GM23248 (cell line): ENCODE results near the gene ZNF787. TPM values are rescaled to one million over a fixed set of nuclear protein-coding genes. Genes with fewer than 3 reads are reported as not detected.
"Not testable (repeated sequence)": the region's sequence is repeated elsewhere in the genome, so short reads cannot be mapped to it uniquely, and the experiment has no call there.

Source experiments
- DNase-seq: peaks from one replicate; pipeline ENCODE4 v3.0.0-alpha.2; 2015
- H2AFZ ChIP-seq: fragments of 200-600 bp; sonication (generic); 2 replicates; pipeline ENCODE4 v1.6.1; 2016; ENCODE audit warnings: antibody characterized with exemption
- H3F3A ChIP-seq: fragments of 200-600 bp; sonication (generic); 2 replicates; pipeline ENCODE4 v1.6.1; 2016; ENCODE audit warnings: mild to moderate bottlenecking, antibody characterized with exemption, mixed run types; ENCODE audit not compliant: insufficient read depth
- H3K27ac ChIP-seq: fragments of 200-600 bp; sonication (generic); 2 replicates; pipeline ENCODE4 v1.5.1; 2016; ENCODE audit warnings: mild to moderate bottlenecking
- H3K27me3 ChIP-seq: fragments of 200-600 bp; sonication (generic); replicated peaks from 2 replicates; pipeline ENCODE4 v1.6.1; 2016; ENCODE audit warnings: mild to moderate bottlenecking; ENCODE audit not compliant: insufficient read depth
- H3K36me3 ChIP-seq: fragments of 200-600 bp; sonication (generic); 2 replicates; pipeline ENCODE4 v1.6.1; 2016; ENCODE audit warnings: low read depth, mild to moderate bottlenecking
- H3K4me1 ChIP-seq: fragments of 200-600 bp; sonication (generic); 2 replicates; pipeline ENCODE4 v1.6.1; 2016; ENCODE audit warnings: mild to moderate bottlenecking; ENCODE audit not compliant: insufficient read depth
- H3K4me2 ChIP-seq: fragments of 200-600 bp; sonication (generic); one replicate; pipeline ENCODE4 v1.6.1; 2016; ENCODE audit warnings: mild to moderate bottlenecking; ENCODE audit not compliant: unreplicated experiment
- H3K4me3 ChIP-seq: fragments of 200-600 bp; sonication (generic); 2 replicates; pipeline ENCODE4 v1.5.1; 2016; ENCODE audit warnings: mild to moderate bottlenecking
- H3K79me2 ChIP-seq: fragments of 200-600 bp; sonication (generic); 2 replicates; pipeline ENCODE4 v1.6.1; 2016; ENCODE audit warnings: mild to moderate bottlenecking; ENCODE audit not compliant: insufficient read depth
- H3K9ac ChIP-seq: fragments of 200-600 bp; sonication (generic); 2 replicates; pipeline ENCODE4 v1.6.1; 2016; ENCODE audit warnings: mild to moderate bottlenecking
- H3K9me2 ChIP-seq: fragments of 200-600 bp; sonication (generic); 2 replicates; pipeline ENCODE4 v1.6.1; 2016; ENCODE audit warnings: mixed run types, mild to moderate bottlenecking, moderate library complexity; ENCODE audit not compliant: insufficient read depth
- H3K9me3 ChIP-seq: fragments of 200-600 bp; sonication (generic); one replicate; pipeline ENCODE4 v1.6.1; 2017; ENCODE audit warnings: low read depth
- H4K20me1 ChIP-seq: fragments of 200-600 bp; sonication (generic); 2 replicates; pipeline ENCODE4 v1.6.0; 2016; ENCODE audit not compliant: insufficient read depth
- EZH2 ChIP-seq: fragments of 200-600 bp; sonication (generic); IDR thresholded peaks from 2 replicates; pipeline ENCODE4 v1.6.1; 2018; ENCODE audit warnings: antibody characterized with exemption, mild to moderate bottlenecking; ENCODE audit not compliant: insufficient read depth, poor library complexity, severe bottlenecking
- EZH2phosphoT487 ChIP-seq: fragments of 200-600 bp; sonication (generic); IDR thresholded peaks from 2 replicates; pipeline ENCODE4 v1.6.1; 2018; ENCODE audit warnings: antibody characterized with exemption, moderate library complexity, mild to moderate bottlenecking, low read depth; ENCODE audit not compliant: insufficient read depth
- WGBS, 2 experiments: methylation state at CpG; one replicate each; pipeline ENCODE4 v1.1.6; 2015 to 2017; ENCODE audit warnings: low lambda C conversion rate in 2 of 2, low coverage in 1 of 2; ENCODE audit errors: missing lambda C conversion rate in 2 of 2; 5-methylcytosine and 5-hydroxymethylcytosine counted together
- in situ Hi-C: fragments of 300-500 bp; cut with MboI; formaldehyde crosslinking; loops from 2 replicates; pipeline ENCODE4 v1.15.0; 2020
- polyA plus RNA-seq: library from polyadenylated mRNA; unstranded; fragments of >200 nt; fragmentation: Nextera tagmentation; extraction: Ambion mirVana; gene quantifications from 2 replicates; pipeline ENCODE4 v1.2.1, GENCODE V29; 2016
- total RNA-seq: library from RNA; depleted of rRNA; stranded (reverse); fragments of >200 nt; shearing (Covaris generic); gene quantifications from 2 replicates; pipeline ENCODE4 v1.2.3, GENCODE V29; 2014

The ZNF787 gene
- total and polyA plus RNA-seq, 2 experiments from 2014 or later, result 1.5 to 19.5 TPM

DNA sequence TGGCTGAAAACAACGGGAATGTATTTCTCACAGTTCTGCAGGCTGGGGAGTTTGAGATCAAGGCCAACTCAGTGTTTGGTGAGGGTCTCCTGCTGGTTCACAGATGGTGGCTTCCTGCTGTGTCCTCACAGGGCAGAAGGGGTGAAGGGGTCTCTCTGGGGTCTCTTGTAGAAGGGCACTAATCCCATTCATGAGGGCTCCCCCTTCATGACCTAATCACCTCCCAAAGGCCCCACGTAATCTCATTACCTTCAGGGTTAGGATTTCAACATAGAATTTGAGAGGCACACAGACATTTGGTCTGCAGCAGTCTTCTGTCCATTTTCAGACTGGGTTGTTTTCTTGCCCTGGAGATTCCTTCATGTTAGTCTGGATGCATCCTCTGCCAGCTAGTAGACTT lies 31.5 kb upstream of the ZNF787 start:
- Histone ChIP-seq H3K27me3 (no peaks in the 10 kb centered on the region), H3K9me3 (no peaks in the 10 kb centered on the region), H2AFZ (no peak overlapping the region), H3K4me2 (no peak overlapping the region), H3K27ac (no peak overlapping the region), H3K9ac (no peak overlapping the region), H3K36me3 (no peaks in the 10 kb centered on the region), H3F3A (no peaks in the 10 kb centered on the region), H3K4me1 (no peaks in the 10 kb centered on the region), H3K9me2 (no peaks in the 10 kb centered on the region), H3K4me3 (no peak overlapping the region), H4K20me1 (no peaks in the 10 kb centered on the region), H3K79me2 (peaks cover 29% of the 10 kb centered on the region)
- in situ Hi-C loops, result no loop called here
- TF ChIP-seq EZH2, result no peak
- TF ChIP-seq EZH2phosphoT487, result no peak
- WGBS, 2 experiments, result 96 to 97% methylated on average over 2 of the region's 2 CpGs
- DNase-seq, result no peak

DNA sequence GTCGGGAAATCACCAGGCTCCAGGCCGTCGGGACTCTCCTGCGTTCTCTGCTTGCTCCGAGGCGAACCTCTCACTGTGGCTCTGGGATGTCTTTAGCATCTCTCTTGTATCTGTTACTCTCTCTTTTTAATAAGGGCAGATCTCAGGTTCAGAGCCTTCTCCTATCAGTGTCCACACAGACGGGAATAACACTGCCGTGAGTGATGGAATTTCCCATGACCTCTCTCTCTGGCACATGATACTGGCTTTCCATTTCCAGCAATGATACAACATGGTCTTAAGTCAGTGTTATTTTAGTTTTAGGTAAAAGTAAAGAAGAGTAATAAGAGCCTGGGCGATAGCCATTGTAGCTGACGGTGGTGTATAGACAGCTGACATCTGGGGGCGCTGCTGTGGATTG lies 29.3 kb upstream of the ZNF787 start:
- H3K9me3 ChIP-seq, result no peaks in the 10 kb centered on the region
- H3K4me1 ChIP-seq, result no peaks in the 10 kb centered on the region
- 88 to 91% methylated on average over 11 of the region's 11 CpGs for WGBS, 2 experiments
- peaks cover 32% of the 10 kb centered on the region for H3K79me2 ChIP-seq
- no peak overlapping the region for H3K4me2 ChIP-seq
- DNase-seq, result no peak
- H3K4me3 ChIP-seq, result no peak overlapping the region
- no peaks in the 10 kb centered on the region for H3F3A ChIP-seq
- no peaks in the 10 kb centered on the region for H3K9me2 ChIP-seq
- H3K9ac ChIP-seq, result no peak overlapping the region
- no peak overlapping the region for H2AFZ ChIP-seq
- no peak overlapping the region for H3K27ac ChIP-seq
- TF ChIP-seq EZH2phosphoT487 (no peak), EZH2 (no peak)
- no peaks in the 10 kb centered on the region for H3K27me3 ChIP-seq
- H3K36me3 ChIP-seq, result no peaks in the 10 kb centered on the region
- in situ Hi-C loops, result no loop called here
- no peaks in the 10 kb centered on the region for H4K20me1 ChIP-seq

DNA sequence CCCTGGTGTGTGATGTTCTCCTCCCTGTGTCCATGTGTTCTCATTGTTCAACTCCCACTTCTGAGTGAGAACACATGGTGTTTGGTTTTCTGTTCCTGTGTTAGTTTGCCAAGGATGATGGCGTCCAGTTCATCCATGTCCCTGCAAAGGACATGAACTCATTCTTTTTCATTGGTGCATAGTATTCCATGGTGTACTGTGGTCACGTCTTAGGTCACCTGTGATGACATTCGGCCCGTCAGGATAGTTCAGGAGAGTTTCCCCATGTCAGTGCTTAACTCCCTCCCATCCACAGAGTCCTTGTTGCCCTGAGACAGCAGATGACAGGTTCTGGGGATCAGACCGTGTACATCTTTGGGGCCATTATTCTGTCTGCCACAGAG lies 28.6 kb upstream of the ZNF787 start:
- H2AFZ ChIP-seq, result no peak overlapping the region
- H3K9me3 ChIP-seq, result no peaks in the 10 kb centered on the region
- in situ Hi-C loops, result no loop called here
- 81% methylated on average over 5 of the region's 5 CpGs for WGBS, 2 experiments
- H3K36me3 ChIP-seq, result no peaks in the 10 kb centered on the region
- no peak overlapping the region for H3K9ac ChIP-seq
- no peaks in the 10 kb centered on the region for H3K4me1 ChIP-seq
- DNase-seq, result no peak
- no peaks in the 10 kb centered on the region for H3K9me2 ChIP-seq
- no peak overlapping the region for H3K4me3 ChIP-seq
- peaks cover 39% of the 10 kb centered on the region for H3K79me2 ChIP-seq
- H3K27me3 ChIP-seq, result no peaks in the 10 kb centered on the region
- H3K27ac ChIP-seq, result no peak overlapping the region
- TF ChIP-seq EZH2 (no peak), EZH2phosphoT487 (no peak)
- no peak overlapping the region for H3K4me2 ChIP-seq
- H3F3A ChIP-seq, result no peaks in the 10 kb centered on the region
- H4K20me1 ChIP-seq, result no peaks in the 10 kb centered on the region

DNA sequence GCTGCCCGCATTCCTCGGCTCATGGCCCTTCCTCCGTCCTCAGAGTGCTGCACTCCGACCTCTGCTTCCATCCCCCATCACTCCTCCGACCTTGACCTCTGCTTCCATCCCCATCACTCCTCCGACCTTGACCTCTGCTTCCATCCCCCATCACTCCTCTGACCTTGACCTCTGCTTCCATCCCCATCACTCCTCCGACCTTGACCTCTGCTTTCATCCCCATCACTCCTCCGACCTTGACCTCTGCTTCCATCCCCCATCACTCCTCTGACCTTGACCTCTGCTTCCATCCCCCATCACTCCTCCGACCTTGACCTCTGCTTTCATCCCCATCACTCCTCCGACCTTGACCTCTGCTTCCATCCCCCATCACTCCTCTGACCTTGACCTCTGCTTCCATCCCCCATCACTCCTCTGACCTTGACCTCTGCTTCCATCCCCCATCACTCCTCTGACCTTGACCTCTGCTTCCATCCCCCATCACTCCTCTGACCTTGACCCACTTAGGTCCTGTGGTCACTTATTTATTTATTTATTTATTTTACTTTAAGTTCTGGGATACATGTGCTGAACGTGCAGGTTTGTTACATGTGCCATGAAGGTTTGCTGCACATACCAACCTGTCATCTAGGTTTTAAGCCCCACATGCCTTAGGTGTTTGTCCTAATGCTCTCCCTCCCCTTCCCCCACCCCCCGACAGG lies 28.0 kb upstream of the ZNF787 start:
- H3K4me3 ChIP-seq, DNase-seq, H3K9me2 ChIP-seq, H3F3A ChIP-seq, H3K27ac ChIP-seq, H3K27me3 ChIP-seq, H3K9ac ChIP-seq, H3K4me2 ChIP-seq, in situ Hi-C loops, H3K4me1 ChIP-seq, H3K9me3 ChIP-seq, H2AFZ ChIP-seq, H3K36me3 ChIP-seq, H4K20me1 ChIP-seq: not testable (repeated sequence)
- peaks cover 44% of the 10 kb centered on the region for H3K79me2 ChIP-seq
- WGBS, 2 experiments, result 83 to 93% methylated on average over 6 to 12 of the region's 12 CpGs

DNA sequence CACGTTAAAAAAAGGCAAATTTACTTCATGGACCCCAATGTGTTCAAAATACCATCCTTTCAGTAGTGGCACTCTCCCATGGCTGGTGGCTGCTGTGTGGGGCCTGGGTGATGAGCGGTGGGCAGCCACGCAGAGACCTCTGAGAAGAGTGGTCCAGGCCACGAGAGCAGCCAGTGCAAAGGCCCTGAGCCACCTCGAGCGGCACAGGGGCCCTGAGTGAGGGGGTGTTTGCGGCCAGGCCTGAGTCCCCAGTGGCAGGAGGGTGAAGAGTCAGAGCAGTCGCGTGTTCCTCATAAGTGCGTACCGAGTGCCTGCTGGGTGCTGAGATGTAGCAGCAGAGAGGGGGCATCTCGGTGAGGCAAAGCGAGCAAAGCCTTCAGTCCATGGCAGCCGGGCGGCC lies 27.0 kb upstream of the ZNF787 start:
- no peak for TF ChIP-seq EZH2
- H4K20me1 ChIP-seq, result no peaks in the 10 kb centered on the region
- no peaks in the 10 kb centered on the region for H3K9me2 ChIP-seq
- 96 to 99% methylated on average over 15 of the region's 15 CpGs for WGBS, 2 experiments
- H3K27ac ChIP-seq, result no peak overlapping the region
- H3F3A ChIP-seq, result no peaks in the 10 kb centered on the region
- H3K4me3 ChIP-seq, result no peak overlapping the region
- H3K79me2 ChIP-seq, result peaks cover 54% of the 10 kb centered on the region
- H3K36me3 ChIP-seq, result no peaks in the 10 kb centered on the region
- in situ Hi-C loops, result no loop called here
- no peaks in the 10 kb centered on the region for H3K4me1 ChIP-seq
- no peak overlapping the region for H3K9ac ChIP-seq
- H3K4me2 ChIP-seq, result no peak overlapping the region
- no peaks in the 10 kb centered on the region for H3K9me3 ChIP-seq
- no peak for DNase-seq
- H3K27me3 ChIP-seq, result no peaks in the 10 kb centered on the region
- H2AFZ ChIP-seq, result no peak overlapping the region
